ENCODE results near the gene FBXL15.

The FBXL15 gene

DNA sequence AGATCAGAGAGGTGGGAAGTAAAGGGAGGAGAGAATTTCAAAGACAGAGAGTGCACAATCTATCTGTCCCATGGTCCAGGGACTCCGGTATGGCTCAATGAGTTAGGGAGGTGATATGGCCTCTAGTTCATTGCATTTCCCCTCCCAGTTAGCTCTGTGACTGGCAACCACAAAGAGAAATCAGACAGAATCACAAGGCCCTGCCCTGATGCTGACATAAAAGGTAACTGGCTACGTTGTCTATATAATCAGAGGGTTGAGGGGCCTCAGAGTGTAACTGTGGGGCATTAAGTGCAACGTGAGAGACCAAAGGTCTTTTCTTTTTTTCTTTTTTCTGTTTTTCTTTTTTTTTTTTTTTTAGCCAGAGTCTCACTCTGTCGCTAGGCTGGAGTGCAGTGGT lies 38.0 kb downstream of the FBXL15 start:
- no peak overlapping the region for H3K27ac ChIP-seq
- no peak overlapping the region for H3K4me3 ChIP-seq (ENCODE audit: low read depth in 1 of 2, low read length in 1 of 2)
- H3K36me3 ChIP-seq = no peaks in the 10 kb centered on the region
- peaks cover 64 to 66% of the 10 kb centered on the region in 2 experiments for H3K4me1 ChIP-seq (ENCODE audit: control insufficient read depth in 1 of 2, insufficient read depth in 1 of 2, low read depth in 1 of 2, low read length in 1 of 2)
- no peak for TF ChIP-seq CTCF (IDR thresholded peaks at IDR 0.05)
- no peaks in the 10 kb centered on the region for H3K27me3 ChIP-seq
- H3K9me3 ChIP-seq = no peaks in the 10 kb centered on the region

- Histone ChIP-seq H3K27me3 (no peaks in the 10 kb centered on the region), H3K9me3 (no peaks in the 10 kb centered on the region), H3K27ac (peak overlapping the region; percentile 70), H3K36me3 (no peaks in the 10 kb centered on the region), H3K4me3 (ENCODE audit: low read depth in 1 of 2, low read length in 1 of 2) (peak overlapping the region; percentile 65 to 69), H3K4me1 (ENCODE audit: control insufficient read depth in 1 of 2, insufficient read depth in 1 of 2, low read depth in 1 of 2, low read length in 1 of 2) (peaks cover 50 to 53% of the 10 kb centered on the region in 2 experiments)
- no peak for TF ChIP-seq CTCF (IDR thresholded peaks at IDR 0.05)
Observed at GRCh38 chr10:102460836-102461186, 40.2 kb downstream of the FBXL15 start.

- Histone ChIP-seq H3K4me3 (ENCODE audit: low read depth in 1 of 2, low read length in 1 of 2) (peak overlapping the region; percentile 65 to 69), H3K36me3 (no peaks in the 10 kb centered on the region), H3K4me1 (ENCODE audit: control insufficient read depth in 1 of 2, insufficient read depth in 1 of 2, low read depth in 1 of 2, low read length in 1 of 2) (peaks cover 44 to 50% of the 10 kb centered on the region in 2 experiments), H3K27me3 (no peaks in the 10 kb centered on the region), H3K9me3 (no peaks in the 10 kb centered on the region), H3K27ac (peak overlapping the region; percentile 70)
- TF ChIP-seq CTCF (IDR thresholded peaks at IDR 0.05) = peak; percentile 17
Observed at GRCh38 chr10:102461187-102462054, 40.8 kb downstream of the FBXL15 start.

DNA sequence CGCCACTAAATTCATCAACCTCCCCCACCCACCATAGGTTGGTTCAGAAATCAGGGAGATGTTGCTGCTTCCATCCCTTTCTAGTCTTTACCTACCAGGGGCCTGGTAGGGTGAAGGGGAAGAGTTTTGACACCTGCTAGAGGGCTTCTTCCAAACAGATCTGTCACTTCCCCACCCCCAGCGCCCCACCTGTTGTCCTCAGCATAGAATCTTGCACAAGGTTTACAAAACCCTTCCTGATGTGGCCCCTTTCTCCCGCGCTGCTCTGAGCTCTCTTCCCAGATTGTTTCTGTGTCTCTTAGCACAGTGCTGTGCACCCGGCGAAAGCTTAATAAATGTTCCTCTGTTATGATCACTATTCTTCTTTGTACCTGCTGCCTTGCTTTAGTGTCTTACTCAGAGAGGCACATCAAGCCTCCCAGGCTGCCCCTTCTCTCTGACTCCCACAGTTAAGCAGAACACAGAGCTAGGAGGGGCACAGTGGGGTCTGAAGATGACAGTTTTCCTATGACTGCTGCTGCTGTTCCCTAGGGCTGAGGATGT lies 41.9 kb downstream of the FBXL15 start:
- peak overlapping the region; percentile 65 to 69 for H3K4me3 ChIP-seq (ENCODE audit: low read depth in 1 of 2, low read length in 1 of 2)
- peak overlapping the region; percentile 70 for H3K27ac ChIP-seq
- peaks cover 48 to 54% of the 10 kb centered on the region in 2 experiments for H3K4me1 ChIP-seq (ENCODE audit: control insufficient read depth in 1 of 2, insufficient read depth in 1 of 2, low read depth in 1 of 2, low read length in 1 of 2)
- H3K9me3 ChIP-seq = no peaks in the 10 kb centered on the region
- no peaks in the 10 kb centered on the region for H3K27me3 ChIP-seq
- no peak for TF ChIP-seq CTCF (IDR thresholded peaks at IDR 0.05)
- H3K36me3 ChIP-seq = no peaks in the 10 kb centered on the region

DNA sequence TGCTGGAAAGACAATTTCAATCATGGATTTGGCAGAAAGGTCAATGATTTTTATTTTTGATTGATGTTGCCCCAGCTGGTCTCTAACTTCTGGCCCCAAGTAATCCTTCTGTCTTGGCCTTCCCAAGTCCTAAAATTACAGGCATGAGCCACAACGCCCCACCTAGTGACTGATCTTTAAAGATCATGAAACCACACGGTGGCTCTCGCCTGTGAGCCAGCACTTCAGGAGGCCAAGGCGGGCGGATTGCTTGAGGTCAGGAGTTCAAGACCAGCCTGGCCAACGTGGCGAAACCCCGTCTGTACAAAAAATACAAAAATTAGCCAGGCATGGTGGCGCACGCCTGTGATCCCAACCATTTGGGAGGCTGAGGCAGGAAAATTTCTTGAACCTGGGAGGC lies 43.3 kb downstream of the FBXL15 start:
- Histone ChIP-seq H3K27me3 (no peaks in the 10 kb centered on the region), H3K27ac (no peak overlapping the region), H3K4me1 (ENCODE audit: control insufficient read depth in 1 of 2, insufficient read depth in 1 of 2, low read depth in 1 of 2, low read length in 1 of 2) (peaks cover 62 to 68% of the 10 kb centered on the region in 2 experiments), H3K9me3 (no peaks in the 10 kb centered on the region), H3K4me3 (ENCODE audit: low read depth in 1 of 2, low read length in 1 of 2) (no peak overlapping the region), H3K36me3 (no peaks in the 10 kb centered on the region)
- no peak for TF ChIP-seq CTCF (IDR thresholded peaks at IDR 0.05)
